C4-2B (cell line): ENCODE results near the gene CAMK1D.

Experiments used
- CTCF ChIP-seq: fragments of 450-650 bp; conservative IDR thresholded peaks from 2 replicates; pipeline ENCODE4 v1.5.1; 2017; ENCODE audit warnings: mild to moderate bottlenecking
- ZFX ChIP-seq: fragments of 450-650 bp; IDR thresholded peaks from 2 replicates; pipeline ENCODE4 v1.6.1; 2017

DNA sequence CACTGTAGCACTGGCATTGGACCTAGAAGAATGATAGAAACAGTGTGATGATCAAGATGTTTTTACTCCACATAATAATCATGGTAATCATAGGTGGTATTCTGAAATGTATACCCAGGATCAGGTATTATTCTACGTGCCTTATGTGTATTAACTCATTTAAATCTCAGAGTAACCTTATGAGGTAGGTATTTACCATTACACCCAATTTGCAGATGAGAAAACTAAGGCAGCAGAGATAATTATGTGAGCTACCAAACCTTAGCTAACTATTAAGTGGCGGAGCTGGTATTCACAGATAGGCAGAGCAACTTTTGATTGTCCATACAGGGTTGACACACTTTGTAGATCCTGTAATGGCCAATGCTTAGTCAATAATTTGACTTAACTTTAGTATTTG, 2.5 kb downstream of the CAMK1D start:
- TF ChIP-seq CTCF (no peak), ZFX (no peak)
